ENCODE results near the gene ANKRD65. TPM values are rescaled to one million over a fixed set of nuclear protein-coding genes. Genes with fewer than 3 reads are reported as not detected.

Gene ANKRD65
- total and polyA plus RNA-seq, 4 donors, result 13.5 to 54.2 (median 31.9) TPM

DNA sequence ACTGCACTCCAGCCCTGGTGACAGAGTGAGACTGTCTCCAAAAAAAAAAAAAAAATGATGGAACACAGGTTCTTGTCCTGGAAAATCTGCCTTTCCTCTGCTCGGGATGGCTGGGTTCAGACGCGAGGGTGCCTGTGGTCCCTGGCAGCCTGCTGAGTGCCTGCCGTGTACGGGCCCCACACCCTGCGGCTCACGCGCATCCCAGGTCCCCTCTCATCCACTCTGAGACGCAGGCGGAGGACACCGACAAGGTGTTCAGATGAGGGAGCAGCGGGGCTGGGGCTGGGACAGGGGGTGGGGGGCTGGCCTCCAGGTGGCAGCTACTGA is 4.3 kb upstream of the ANKRD65 start:
- no peak overlapping the region for H3K4me3 ChIP-seq
- H3K4me1 ChIP-seq (ENCODE audit: control insufficient read depth in 5 of 5, insufficient read depth in 5 of 5, low read length in 5 of 5), result peaks cover 0 to 32% (median 9%) of the 10 kb centered on the region in 5 donors
- H3K27ac ChIP-seq (ENCODE audit: low read depth in 1 of 2, low read length in 1 of 2), result no peak overlapping the region
- DNase-seq (no peak), ATAC-seq (ENCODE audit: insufficient read depth, low FRiP score) (no peak)
- no peak overlapping the region for H3K9ac ChIP-seq (ENCODE audit: insufficient read depth in 1 of 2, low read length in 2 of 2)
- TF ChIP-seq, protein P1, sequence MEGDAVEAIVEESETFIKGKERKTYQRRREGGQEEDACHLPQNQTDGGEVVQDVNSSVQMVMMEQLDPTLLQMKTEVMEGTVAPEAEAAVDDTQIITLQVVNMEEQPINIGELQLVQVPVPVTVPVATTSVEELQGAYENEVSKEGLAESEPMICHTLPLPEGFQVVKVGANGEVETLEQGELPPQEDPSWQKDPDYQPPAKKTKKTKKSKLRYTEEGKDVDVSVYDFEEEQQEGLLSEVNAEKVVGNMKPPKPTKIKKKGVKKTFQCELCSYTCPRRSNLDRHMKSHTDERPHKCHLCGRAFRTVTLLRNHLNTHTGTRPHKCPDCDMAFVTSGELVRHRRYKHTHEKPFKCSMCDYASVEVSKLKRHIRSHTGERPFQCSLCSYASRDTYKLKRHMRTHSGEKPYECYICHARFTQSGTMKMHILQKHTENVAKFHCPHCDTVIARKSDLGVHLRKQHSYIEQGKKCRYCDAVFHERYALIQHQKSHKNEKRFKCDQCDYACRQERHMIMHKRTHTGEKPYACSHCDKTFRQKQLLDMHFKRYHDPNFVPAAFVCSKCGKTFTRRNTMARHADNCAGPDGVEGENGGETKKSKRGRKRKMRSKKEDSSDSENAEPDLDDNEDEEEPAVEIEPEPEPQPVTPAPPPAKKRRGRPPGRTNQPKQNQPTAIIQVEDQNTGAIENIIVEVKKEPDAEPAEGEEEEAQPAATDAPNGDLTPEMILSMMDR (IDR thresholded peaks at IDR 0.05; ENCODE audit: control extremely low read depth, extremely low read depth), result no peak
- no peaks in the 10 kb centered on the region for H3K36me3 ChIP-seq (ENCODE audit: control insufficient read depth in 4 of 4, insufficient read depth in 4 of 4, low read length in 4 of 4)
- H3K27me3 ChIP-seq (ENCODE audit: control insufficient read depth in 3 of 3, insufficient read depth in 3 of 3, low read length in 2 of 3), result no peaks in the 10 kb centered on the region
- no peaks in the 10 kb centered on the region for H3K9me3 ChIP-seq (ENCODE audit: control insufficient read depth in 4 of 4, insufficient read depth in 3 of 4, low read length in 3 of 4)
- 89 to 92% methylated on average over 12 of the region's 12 CpGs for WGBS, 2 donors

DNA sequence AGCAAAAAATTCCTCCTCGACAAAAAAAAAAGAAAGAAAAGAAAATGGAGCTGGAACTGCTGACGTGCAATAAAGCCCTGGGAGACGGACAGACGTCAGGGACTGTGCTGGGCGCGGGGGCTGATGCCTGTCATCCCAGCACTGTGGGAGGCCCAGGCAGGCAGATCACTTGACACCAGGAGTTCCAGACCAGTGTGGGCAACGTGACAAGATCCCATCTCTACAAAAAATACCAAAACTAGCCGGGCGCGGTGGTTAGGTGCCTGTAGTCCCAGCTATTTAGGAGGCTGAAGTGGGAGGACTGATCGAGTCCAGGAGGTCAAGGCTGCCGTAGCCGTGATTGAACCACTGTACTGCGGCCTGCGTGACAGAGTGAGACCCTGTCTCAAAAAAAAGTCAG is 3.6 kb upstream of the ANKRD65 start:
- TF ChIP-seq, protein P1 (IDR thresholded peaks at IDR 0.05; ENCODE audit: control extremely low read depth, extremely low read depth), result no peak
- peaks cover 0 to 2% (median 0%) of the 10 kb centered on the region in 4 donors for H3K9me3 ChIP-seq (ENCODE audit: control insufficient read depth in 4 of 4, insufficient read depth in 3 of 4, low read length in 3 of 4)
- H3K4me1 ChIP-seq (ENCODE audit: control insufficient read depth in 5 of 5, insufficient read depth in 5 of 5, low read length in 5 of 5), result peaks cover 0 to 25% (median 5%) of the 10 kb centered on the region in 5 donors
- DNase-seq (no peak), ATAC-seq (ENCODE audit: insufficient read depth, low FRiP score) (no peak)
- H3K27me3 ChIP-seq (ENCODE audit: control insufficient read depth in 3 of 3, insufficient read depth in 3 of 3, low read length in 2 of 3), result no peaks in the 10 kb centered on the region
- 89 to 91% methylated on average over 15 of the region's 15 CpGs for WGBS, 2 donors
- no peak overlapping the region for H3K9ac ChIP-seq (ENCODE audit: insufficient read depth in 1 of 2, low read length in 2 of 2)
- no peaks in the 10 kb centered on the region for H3K36me3 ChIP-seq (ENCODE audit: control insufficient read depth in 4 of 4, insufficient read depth in 4 of 4, low read length in 4 of 4)
- no peak overlapping the region for H3K27ac ChIP-seq (ENCODE audit: low read depth in 1 of 2, low read length in 1 of 2)
- H3K4me3 ChIP-seq, result no peak overlapping the region

DNA sequence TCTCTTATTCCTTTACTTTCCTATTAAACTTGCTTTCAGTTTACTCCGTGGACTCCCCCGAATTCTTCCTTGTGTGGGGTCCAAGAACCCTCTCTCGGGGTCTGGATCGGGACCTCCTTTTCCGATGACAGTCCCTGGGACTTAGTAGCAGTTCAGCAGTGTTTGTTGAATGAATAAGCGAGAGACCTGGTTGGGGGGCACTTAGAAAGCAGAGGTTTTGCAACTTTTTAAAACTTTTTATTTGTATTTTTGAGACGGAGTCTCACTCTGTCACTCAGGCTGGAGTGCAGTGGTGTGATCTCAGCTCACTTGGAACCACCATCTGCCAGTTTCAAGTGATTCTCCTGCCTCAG is 2.1 kb upstream of the ANKRD65 start:
- peaks cover 0 to 28% (median 0%) of the 10 kb centered on the region in 5 donors for H3K4me1 ChIP-seq (ENCODE audit: control insufficient read depth in 5 of 5, insufficient read depth in 5 of 5, low read length in 5 of 5)
- DNase-seq (no peak), ATAC-seq (ENCODE audit: insufficient read depth, low FRiP score) (no peak)
- H3K4me3 ChIP-seq, result no peak overlapping the region
- H3K27ac ChIP-seq (ENCODE audit: low read depth in 1 of 2, low read length in 1 of 2), result no peak overlapping the region
- no peak overlapping the region for H3K9ac ChIP-seq (ENCODE audit: insufficient read depth in 1 of 2, low read length in 2 of 2)
- 88 to 93% methylated on average over 7 of the region's 7 CpGs for WGBS, 2 donors
- no peaks in the 10 kb centered on the region for H3K27me3 ChIP-seq (ENCODE audit: control insufficient read depth in 3 of 3, insufficient read depth in 3 of 3, low read length in 2 of 3)
- H3K36me3 ChIP-seq (ENCODE audit: control insufficient read depth in 4 of 4, insufficient read depth in 4 of 4, low read length in 4 of 4), result no peaks in the 10 kb centered on the region
- H3K9me3 ChIP-seq (ENCODE audit: control insufficient read depth in 4 of 4, insufficient read depth in 3 of 4, low read length in 3 of 4), result peaks cover 0 to 2% (median 0%) of the 10 kb centered on the region in 4 donors
- TF ChIP-seq, protein P1 (IDR thresholded peaks at IDR 0.05; ENCODE audit: control extremely low read depth, extremely low read depth), result no peak
